PC-3 (cell line): ENCODE data around the gene DRG1. TPM values are rescaled to one million over a fixed set of nuclear protein-coding genes. Genes with fewer than 3 reads are reported as not detected.

Experiments used
- ATAC-seq: fragments of 200-7000 bp; cut with Tn5 transposase; 2 replicates; pipeline ENCODE4 v1.9.1; 2020; ENCODE audit warnings: mild to moderate bottlenecking, moderate library complexity
- BruUV-seq: library from RNA; stranded (reverse); fragments of 400-500 nt; replicated peaks from 2 replicates; lab custom pipeline; 2021; lab: Mats Ljungman, UMichigan
- CTCF ChIA-PET: fragments of 300-600 bp; sonication (Branson Sonifier 250); formaldehyde crosslinking; loops from one replicate; lab custom pipeline; 2022; ENCODE audit warnings: antibody characterized with exemption; lab: Charles Lee
- POLR2A ChIA-PET: fragments of 300-600 bp; sonication (Branson Sonifier 250); formaldehyde crosslinking; loops from one replicate; lab custom pipeline; 2022; ENCODE audit warnings: antibody characterized with exemption; ENCODE audit not compliant: unreplicated experiment; lab: Charles Lee
- DNase-seq: peaks from one replicate; pipeline ENCODE4 v3.0.0-alpha.2; 2015
- H2AFZ ChIP-seq: fragments of 300-600 bp; sonication (generic); 2 replicates; pipeline ENCODE4 v1.6.0; 2016; ENCODE audit warnings: antibody characterized with exemption, low read length
- H3F3A ChIP-seq: fragments of 300-600 bp; sonication (generic); one replicate; pipeline ENCODE4 v1.6.0; 2017; ENCODE audit warnings: antibody characterized with exemption, low read length, control low read depth, mild to moderate bottlenecking; ENCODE audit not compliant: unreplicated experiment
- H3K27ac ChIP-seq: fragments of 300-600 bp; sonication (generic); 2 replicates; pipeline ENCODE4 v1.5.1; 2016; ENCODE audit warnings: mild to moderate bottlenecking, low read length
- H3K27me3 ChIP-seq: fragments of 300-600 bp; sonication (generic); 2 replicates; pipeline ENCODE4 v1.6.1; 2016; ENCODE audit warnings: low read length, mixed read lengths
- H3K36me3 ChIP-seq: fragments of 300-600 bp; sonication (generic); 2 replicates; pipeline ENCODE4 v1.6.1; 2016; ENCODE audit warnings: low read depth, mixed run types, low read length, mixed read lengths
- H3K4me1 ChIP-seq: fragments of 300-600 bp; sonication (generic); 2 replicates; pipeline ENCODE4 v1.5.1; 2016; ENCODE audit warnings: low read length; ENCODE audit not compliant: insufficient read depth
- H3K4me2 ChIP-seq: fragments of 300-600 bp; sonication (generic); 2 replicates; pipeline ENCODE4 v1.6.0; 2016; ENCODE audit warnings: low read length
- H3K4me3 ChIP-seq: fragments of 300-600 bp; sonication (generic); 2 replicates; pipeline ENCODE4 v1.5.1; 2016; ENCODE audit warnings: mild to moderate bottlenecking, low read length, mixed read lengths
- H3K79me2 ChIP-seq: fragments of 300-600 bp; sonication (generic); 2 replicates; pipeline ENCODE4 v1.6.1; 2017; ENCODE audit warnings: low read length, mixed read lengths
- H3K9ac ChIP-seq: fragments of 300-600 bp; sonication (generic); 2 replicates; pipeline ENCODE4 v1.6.0; 2016; ENCODE audit warnings: mild to moderate bottlenecking, low read length
- H3K9me2 ChIP-seq: fragments of 300-600 bp; sonication (generic); replicated peaks from 2 replicates; pipeline ENCODE4 v1.6.1; 2016; ENCODE audit warnings: mixed run types, low read length, mixed read lengths
- H3K9me3 ChIP-seq: fragments of 300-600 bp; sonication (generic); 2 replicates; pipeline ENCODE4 v1.6.1; 2016; ENCODE audit warnings: low read length, mixed read lengths
- H4K20me1 ChIP-seq: fragments of 300-600 bp; sonication (generic); 2 replicates; pipeline ENCODE4 v1.6.1; 2016; ENCODE audit warnings: low read length, mixed read lengths
- CTCF ChIP-seq: fragments of 300-600 bp; sonication (generic); conservative IDR thresholded peaks from 2 replicates; pipeline ENCODE4 v1.5.1; 2017; ENCODE audit warnings: antibody characterized with exemption, low read depth, mild to moderate bottlenecking, low read length
- EZH2 ChIP-seq: fragments of 300-600 bp; sonication (generic); IDR thresholded peaks from one replicate; pipeline ENCODE4 v1.6.1; 2017; ENCODE audit warnings: antibody characterized with exemption, mild to moderate bottlenecking, low read length; ENCODE audit not compliant: unreplicated experiment
- EZH2phosphoT487 ChIP-seq: fragments of 300-600 bp; sonication (generic); IDR thresholded peaks from 2 replicates; pipeline ENCODE4 v1.6.1; 2018; ENCODE audit warnings: mild to moderate bottlenecking, antibody characterized with exemption, low read length, borderline replicate concordance
- intact Hi-C: fragments of 100-400 bp; cut with micrococcal nuclease; formaldehyde crosslinking; loops from 2 replicates; pipeline ENCODE4 v1.9.0; 2023
- total RNA-seq: library from RNA; depleted of rRNA; stranded (reverse); fragments of >200 nt; gene quantifications from 2 replicates; pipeline ENCODE4 v1.2.3, GENCODE V29; 2014

DRG1 gene
- total RNA-seq, 1 experiment from 2014 or later = 49.9 TPM

GRCh38 chr22:31449506-31449905 lies 50.1 kb downstream of the DRG1 start:
- Histone ChIP-seq H3K27me3 (no peaks in the 10 kb centered on the region), H3K27ac (no peak overlapping the region), H3F3A (no peaks in the 10 kb centered on the region), H4K20me1 (no peaks in the 10 kb centered on the region), H2AFZ (no peak overlapping the region), H3K36me3 (peaks cover 7% of the 10 kb centered on the region; the same call in 1 of the 2 replicates), H3K9ac (no peak overlapping the region), H3K79me2 (no peaks in the 10 kb centered on the region), H3K4me3 (no peak overlapping the region), H3K4me2 (no peak overlapping the region), H3K9me2 (no peaks in the 10 kb centered on the region), H3K4me1 (no peaks in the 10 kb centered on the region), H3K9me3 (no peaks in the 10 kb centered on the region)
- intact Hi-C loops = no loop called here
- ChIA-PET CTCF (no interaction called here), POLR2A (no interaction called here)
- BruUV-seq = no TSS peak
- no peak for TF ChIP-seq CTCF
- TF ChIP-seq EZH2 = no peak
- TF ChIP-seq EZH2phosphoT487 = no peak
- ATAC-seq = no peak
- no peak for DNase-seq

GRCh38 chr22:31451709-31452571 lies 52.5 kb downstream of the DRG1 start:
- no peak overlapping the region for H3K27ac ChIP-seq
- DNase-seq (peak; percentile 69), ATAC-seq (peak; percentile 94)
- ChIA-PET CTCF (interaction anchor here (0.5 to 0.7 kb wide), 3 partner anchors 19 to 1306 kb away, joined by 3 to 12 read pairs (median 6); no protein-coding TSS in a partner anchor), POLR2A (interaction anchor here (0.6 kb wide), 1 partner anchor 162 kb away, joined by 7 read pairs; no protein-coding TSS in a partner anchor)
- H3K79me2 ChIP-seq = no peaks in the 10 kb centered on the region
- H3F3A ChIP-seq = no peaks in the 10 kb centered on the region
- no peaks in the 10 kb centered on the region for H3K4me1 ChIP-seq
- no peak for TF ChIP-seq EZH2phosphoT487
- peak; percentile 69 for TF ChIP-seq CTCF
- no peak for TF ChIP-seq EZH2
- H3K27me3 ChIP-seq = no peaks in the 10 kb centered on the region
- no TSS peak for BruUV-seq
- no peaks in the 10 kb centered on the region for H4K20me1 ChIP-seq
- H3K4me2 ChIP-seq = no peak overlapping the region
- no peaks in the 10 kb centered on the region for H3K9me2 ChIP-seq
- intact Hi-C loops = loop anchor here (5.0 kb wide), 1 partner anchor 180 kb away; no protein-coding TSS in a partner anchor
- H3K4me3 ChIP-seq = no peak overlapping the region
- H3K9ac ChIP-seq = no peak overlapping the region
- no peak overlapping the region for H2AFZ ChIP-seq
- H3K9me3 ChIP-seq = no peaks in the 10 kb centered on the region
- peaks cover 11% of the 10 kb centered on the region; the same call in 1 of the 2 replicates for H3K36me3 ChIP-seq

- Histone ChIP-seq H3K9me3 (no peaks in the 10 kb centered on the region), H3K9me2 (no peaks in the 10 kb centered on the region), H3K27ac (no peak overlapping the region), H3K4me3 (no peak overlapping the region), H3K36me3 (peaks cover 14% of the 10 kb centered on the region), H3F3A (no peaks in the 10 kb centered on the region), H3K4me1 (no peaks in the 10 kb centered on the region), H3K4me2 (no peak overlapping the region), H2AFZ (no peak overlapping the region), H3K79me2 (no peaks in the 10 kb centered on the region), H3K9ac (no peak overlapping the region), H3K27me3 (no peaks in the 10 kb centered on the region), H4K20me1 (no peaks in the 10 kb centered on the region)
- POLR2A ChIA-PET = no interaction called here
- TF ChIP-seq CTCF (no peak), EZH2phosphoT487 (no peak), EZH2 (no peak)
- intact Hi-C loops = no loop called here
- no peak for DNase-seq
- CTCF ChIA-PET = no interaction called here
- BruUV-seq = no TSS peak
- no peak for ATAC-seq
Observed at GRCh38 chr22:31461699-31462098, 62.3 kb downstream of the DRG1 start.
